IgD-negative memory B cell (primary cell): ENCODE measurements around the gene TMEM145. TPM values are rescaled to one million over a fixed set of nuclear protein-coding genes. Genes with fewer than 3 reads are reported as not detected.
A peak's percentile ranks its signal among the peaks of the same experiment; 100 is the strongest.

Experiments used
- H3K27ac Mint-ChIP-seq, 3 donors: one replicate each; pipeline ENCODE4 v1.8.0; 2020 to 2022; ENCODE audit warnings: mild to moderate bottlenecking in 3 of 3, mixed read lengths in 3 of 3, moderate library complexity in 1 of 3
- H3K27me3 Mint-ChIP-seq: one replicate; pipeline ENCODE4 v1.8.0; 2021; ENCODE audit warnings: mixed read lengths
- H3K36me3 Mint-ChIP-seq: one replicate; pipeline ENCODE4 v1.8.0; 2020; ENCODE audit warnings: mild to moderate bottlenecking, mixed read lengths
- H3K4me1 Mint-ChIP-seq, 3 donors: one replicate each; pipeline ENCODE4 v1.8.0; 2020 to 2022; ENCODE audit warnings: mixed read lengths in 3 of 3, mild to moderate bottlenecking in 1 of 3
- H3K4me3 Mint-ChIP-seq, 4 donors: one replicate each; pipeline ENCODE4 v1.8.0; 2020 to 2022; ENCODE audit warnings: mild to moderate bottlenecking in 4 of 4, mixed read lengths in 4 of 4, moderate library complexity in 3 of 4
- H3K9me3 Mint-ChIP-seq, 3 donors: one replicate each; pipeline ENCODE4 v1.8.0; 2020 to 2021; ENCODE audit warnings: mixed read lengths in 3 of 3, mild to moderate bottlenecking in 1 of 3
- polyA plus RNA-seq: library from polyadenylated mRNA; unstranded; fragments of 300-500 nt; fragmentation: Illumina TruSeq; gene quantifications from one replicate; pipeline ENCODE4 v1.2.3, GENCODE V29; 2021

The TMEM145 gene
- polyA plus RNA-seq, 1 donor from 2014 or later: not detected

DNA sequence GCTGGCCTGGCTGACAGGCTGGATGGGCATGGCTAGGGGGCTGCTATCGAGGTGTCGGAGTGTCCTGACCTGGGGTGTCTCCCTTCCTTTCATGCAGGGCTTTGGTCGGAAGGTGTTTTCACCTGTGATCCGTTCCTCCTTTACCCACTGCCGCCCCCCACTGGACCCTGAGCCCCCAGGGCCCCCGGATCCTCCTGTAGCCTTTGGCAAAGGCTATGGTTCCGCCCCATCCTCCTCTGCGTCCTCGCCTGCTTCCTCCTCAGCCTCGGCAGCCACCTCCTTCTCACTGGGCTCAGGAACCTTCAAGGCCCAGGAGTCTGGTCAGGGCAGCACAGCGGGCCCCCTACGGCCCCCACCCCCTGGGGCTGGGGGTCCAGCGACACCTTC lies 23.0 kb upstream of the TMEM145 start:
- H3K4me1 Mint-ChIP-seq: peaks cover 0 to 14% (median 12%) of the 10 kb centered on the region in 3 donors
- peaks cover 4% of the 10 kb centered on the region for H3K36me3 Mint-ChIP-seq
- H3K9me3 Mint-ChIP-seq: no peaks in the 10 kb centered on the region
- H3K27me3 Mint-ChIP-seq: no peaks in the 10 kb centered on the region
- H3K27ac Mint-ChIP-seq: peak overlapping the region in 1 of 3 donors; percentile 64
- H3K4me3 Mint-ChIP-seq: peak overlapping the region in 1 of 4 donors; percentile 51

DNA sequence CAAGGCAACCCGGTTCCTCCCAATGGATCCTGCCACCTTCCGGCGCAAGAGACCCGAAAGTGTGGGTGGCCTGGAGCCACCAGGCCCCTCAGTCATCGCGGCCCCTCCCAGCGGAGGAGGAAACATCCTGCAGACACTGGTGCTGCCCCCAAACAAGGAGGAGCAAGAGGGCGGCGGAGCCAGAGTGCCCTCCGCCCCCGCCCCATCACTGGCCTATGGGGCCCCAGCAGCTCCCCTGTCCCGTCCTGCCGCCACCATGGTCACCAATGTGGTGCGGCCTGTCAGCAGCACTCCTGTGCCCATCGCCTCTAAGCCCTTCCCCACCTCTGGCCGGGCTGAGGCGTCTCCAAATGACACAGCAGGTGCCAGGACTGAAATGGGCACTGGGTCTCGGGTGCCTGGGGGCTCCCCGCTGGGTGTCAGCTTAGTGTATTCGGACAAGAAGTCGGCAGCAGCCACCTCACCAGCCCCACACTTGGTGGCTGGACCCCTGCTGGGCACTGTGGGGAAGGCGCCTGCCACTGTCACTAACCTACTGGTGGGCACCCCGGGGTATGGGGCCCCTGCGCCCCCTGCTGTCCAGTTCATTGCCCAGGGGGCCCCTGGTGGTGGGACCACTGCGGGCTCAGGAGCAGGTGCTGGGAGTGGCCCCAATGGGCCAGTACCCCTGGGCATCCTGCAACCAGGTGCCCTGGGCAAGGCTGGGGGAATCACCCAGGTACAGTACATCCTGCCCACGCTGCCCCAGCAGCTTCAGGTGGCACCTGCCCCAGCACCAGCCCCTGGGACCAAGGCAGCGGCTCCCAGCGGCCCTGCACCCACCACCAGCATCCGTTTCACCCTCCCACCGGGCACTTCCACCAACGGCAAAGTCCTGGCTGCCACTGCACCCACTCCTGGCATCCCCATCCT lies 22.3 kb upstream of the TMEM145 start:
- H3K27me3 Mint-ChIP-seq: no peaks in the 10 kb centered on the region
- H3K9me3 Mint-ChIP-seq: no peaks in the 10 kb centered on the region
- peak overlapping the region in 1 of 4 donors; percentile 51 for H3K4me3 Mint-ChIP-seq
- peaks cover 0 to 13% (median 6%) of the 10 kb centered on the region in 3 donors for H3K4me1 Mint-ChIP-seq
- H3K36me3 Mint-ChIP-seq: peaks cover 4% of the 10 kb centered on the region
- H3K27ac Mint-ChIP-seq: peak overlapping the region in 1 of 3 donors; percentile 64

DNA sequence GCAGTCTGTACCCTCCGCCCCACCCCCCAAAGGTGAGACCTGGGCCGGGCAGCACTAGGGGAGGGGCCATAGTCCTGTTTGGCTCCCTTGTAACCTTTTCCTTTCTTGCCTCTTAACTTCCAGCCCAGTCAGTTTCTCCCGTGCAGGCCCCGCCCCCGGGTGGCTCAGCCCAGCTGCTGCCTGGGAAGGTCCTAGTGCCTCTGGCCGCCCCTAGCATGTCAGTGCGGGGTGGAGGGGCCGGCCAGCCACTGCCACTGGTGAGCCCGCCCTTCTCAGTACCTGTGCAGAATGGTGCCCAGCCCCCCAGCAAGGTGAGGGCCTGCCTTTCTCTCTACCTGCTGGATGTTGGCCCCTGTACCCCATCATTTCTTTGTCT lies 21.7 kb upstream of the TMEM145 start:
- H3K4me1 Mint-ChIP-seq: peaks cover 4 to 8% (median 5%) of the 10 kb centered on the region in 3 donors
- no peaks in the 10 kb centered on the region for H3K36me3 Mint-ChIP-seq
- H3K27me3 Mint-ChIP-seq: no peaks in the 10 kb centered on the region
- H3K4me3 Mint-ChIP-seq: peak overlapping the region in 1 of 4 donors; percentile 28
- no peaks in the 10 kb centered on the region for H3K9me3 Mint-ChIP-seq
- no peak overlapping the region for H3K27ac Mint-ChIP-seq

DNA sequence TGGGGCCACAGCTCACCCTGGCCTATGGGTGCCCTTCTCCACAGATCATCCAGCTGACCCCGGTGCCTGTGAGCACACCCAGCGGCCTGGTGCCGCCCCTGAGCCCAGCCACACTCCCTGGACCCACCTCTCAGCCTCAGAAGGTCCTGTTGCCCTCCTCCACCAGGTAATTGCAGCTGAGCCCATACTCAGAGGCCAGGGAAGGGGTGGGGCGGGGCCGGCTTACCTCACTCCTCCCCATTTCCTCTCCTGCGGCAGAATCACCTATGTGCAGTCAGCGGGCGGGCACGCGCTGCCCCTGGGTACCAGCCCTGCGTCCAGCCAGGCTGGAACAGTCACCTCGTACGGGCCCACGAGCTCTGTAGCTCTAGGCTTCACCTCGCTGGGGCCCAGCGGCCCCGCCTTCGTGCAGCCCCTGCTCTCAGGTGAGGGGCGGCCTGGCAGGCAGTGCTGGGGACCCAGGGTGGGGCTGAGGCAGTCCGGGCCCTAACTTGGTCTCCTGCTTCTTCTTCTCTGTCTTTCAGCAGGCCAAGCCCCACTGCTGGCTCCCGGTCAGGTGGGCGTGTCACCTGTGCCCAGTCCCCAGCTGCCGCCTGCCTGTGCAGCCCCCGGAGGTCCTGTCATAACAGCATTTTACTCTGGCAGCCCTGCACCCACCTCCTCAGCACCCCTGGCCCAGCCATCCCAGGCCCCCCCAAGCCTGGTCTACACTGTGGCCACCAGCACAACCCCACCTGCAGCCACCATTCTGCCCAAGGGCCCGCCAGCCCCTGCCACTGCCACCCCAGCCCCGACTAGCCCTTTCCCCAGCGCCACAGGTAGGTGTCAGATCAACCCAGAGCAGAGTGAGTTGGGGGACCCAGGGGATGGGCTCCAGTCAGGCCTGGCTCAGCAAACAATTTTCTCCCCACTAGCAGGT lies 20.8 kb upstream of the TMEM145 start:
- H3K27ac Mint-ChIP-seq: no peak overlapping the region
- H3K4me3 Mint-ChIP-seq: no peak overlapping the region
- H3K36me3 Mint-ChIP-seq: no peaks in the 10 kb centered on the region

DNA sequence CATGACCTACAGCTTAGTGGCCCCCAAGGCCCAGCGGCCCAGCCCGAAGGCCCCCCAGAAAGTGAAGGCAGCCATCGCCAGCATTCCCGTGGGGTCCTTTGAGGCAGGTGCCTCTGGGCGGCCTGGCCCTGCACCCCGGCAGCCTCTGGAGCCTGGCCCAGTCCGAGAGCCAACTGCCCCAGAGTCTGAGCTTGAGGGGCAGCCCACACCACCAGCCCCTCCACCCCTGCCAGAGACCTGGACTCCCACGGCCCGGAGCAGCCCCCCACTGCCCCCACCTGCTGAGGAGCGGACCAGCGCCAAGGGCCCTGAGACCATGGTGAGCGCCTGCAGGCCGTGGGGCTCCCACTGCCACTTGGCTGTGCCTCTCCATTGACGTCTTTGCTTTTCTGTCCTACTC lies 20.1 kb upstream of the TMEM145 start:
- no peak overlapping the region for H3K4me3 Mint-ChIP-seq
- H3K27me3 Mint-ChIP-seq: no peaks in the 10 kb centered on the region
- H3K27ac Mint-ChIP-seq: no peak overlapping the region
- no peaks in the 10 kb centered on the region for H3K36me3 Mint-ChIP-seq
- H3K4me1 Mint-ChIP-seq: peaks cover 4 to 8% (median 5%) of the 10 kb centered on the region in 3 donors
- H3K9me3 Mint-ChIP-seq: no peaks in the 10 kb centered on the region

More for the DNA sequence above, 20.8 kb upstream of the TMEM145 start:
- Mint-ChIP-seq H3K9me3 (no peaks in the 10 kb centered on the region), H3K27me3 (no peaks in the 10 kb centered on the region), H3K4me1 (peaks cover 4 to 8% (median 5%) of the 10 kb centered on the region in 3 donors)

DNA sequence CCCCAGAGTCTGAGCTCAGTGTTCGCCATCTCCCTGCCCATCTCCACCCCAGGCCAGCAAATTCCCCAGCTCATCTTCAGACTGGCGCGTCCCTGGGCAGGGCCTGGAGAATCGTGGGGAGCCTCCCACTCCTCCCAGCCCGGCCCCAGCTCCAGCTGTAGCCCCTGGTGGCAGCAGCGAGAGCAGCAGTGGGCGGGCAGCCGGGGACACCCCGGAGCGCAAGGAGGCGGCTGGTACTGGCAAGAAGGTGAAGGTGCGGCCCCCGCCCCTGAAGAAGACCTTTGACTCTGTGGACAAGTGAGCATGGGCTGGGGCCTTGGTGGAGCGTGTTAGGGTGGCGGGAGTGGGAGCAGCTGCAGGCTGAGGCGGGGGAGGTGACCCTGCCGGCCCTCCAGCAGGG lies 19.6 kb upstream of the TMEM145 start:
- H3K36me3 Mint-ChIP-seq: no peaks in the 10 kb centered on the region
- H3K4me1 Mint-ChIP-seq: peaks cover 4 to 5% (median 5%) of the 10 kb centered on the region in 3 donors
- H3K27ac Mint-ChIP-seq: no peak overlapping the region
- no peak overlapping the region for H3K4me3 Mint-ChIP-seq
- no peaks in the 10 kb centered on the region for H3K27me3 Mint-ChIP-seq
- no peaks in the 10 kb centered on the region for H3K9me3 Mint-ChIP-seq

DNA sequence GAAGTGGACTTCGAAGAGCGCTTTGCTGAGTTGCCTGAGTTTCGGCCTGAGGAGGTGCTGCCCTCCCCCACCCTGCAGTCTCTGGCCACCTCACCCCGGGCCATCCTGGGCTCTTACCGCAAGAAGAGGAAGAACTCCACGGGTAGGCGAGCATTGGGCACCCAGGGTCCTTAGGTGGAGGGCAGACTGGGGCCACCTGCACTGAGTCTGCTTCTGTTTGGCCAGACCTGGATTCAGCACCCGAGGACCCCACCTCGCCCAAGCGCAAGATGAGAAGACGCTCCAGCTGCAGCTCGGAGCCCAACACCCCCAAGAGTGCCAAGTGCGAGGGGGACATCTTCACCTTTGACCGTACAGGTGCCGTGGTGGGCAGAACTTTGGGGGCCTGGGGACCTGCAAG lies 19.2 kb upstream of the TMEM145 start:
- H3K27me3 Mint-ChIP-seq: no peaks in the 10 kb centered on the region

DNA sequence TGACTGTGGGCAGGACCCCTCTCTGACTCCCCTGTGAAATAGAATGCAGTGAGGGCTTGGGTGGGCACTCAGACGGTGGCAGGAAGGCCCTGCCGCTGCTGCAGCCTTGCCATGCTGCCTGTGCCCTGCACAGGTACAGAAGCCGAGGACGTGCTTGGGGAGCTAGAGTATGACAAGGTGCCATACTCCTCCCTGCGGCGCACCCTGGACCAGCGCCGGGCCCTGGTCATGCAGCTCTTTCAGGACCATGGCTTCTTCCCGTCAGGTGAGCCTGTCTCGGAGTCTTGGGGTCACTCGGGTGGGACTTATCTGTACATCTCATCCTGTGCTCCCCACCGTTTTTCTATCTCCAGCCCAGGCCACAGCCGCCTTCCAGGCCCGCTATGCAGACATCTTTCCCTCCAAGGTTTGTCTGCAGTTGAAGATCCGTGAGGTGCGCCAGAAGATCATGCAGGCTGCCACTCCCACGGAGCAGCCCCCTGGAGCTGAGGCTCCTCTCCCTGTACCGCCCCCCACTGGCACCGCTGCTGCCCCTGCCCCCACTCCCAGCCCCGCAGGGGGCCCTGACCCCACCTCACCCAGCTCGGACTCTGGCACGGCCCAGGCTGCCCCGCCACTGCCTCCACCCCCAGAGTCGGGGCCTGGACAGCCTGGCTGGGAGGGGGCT lies 18.5 kb upstream of the TMEM145 start:
- H3K4me3 Mint-ChIP-seq: no peak overlapping the region
- no peaks in the 10 kb centered on the region for H3K27me3 Mint-ChIP-seq
- H3K36me3 Mint-ChIP-seq: no peaks in the 10 kb centered on the region
- peaks cover 4 to 5% (median 5%) of the 10 kb centered on the region in 3 donors for H3K4me1 Mint-ChIP-seq
- peak overlapping the region in 1 of 3 donors; percentile 35 for H3K27ac Mint-ChIP-seq
- no peaks in the 10 kb centered on the region for H3K9me3 Mint-ChIP-seq

More for the DNA sequence above, 19.2 kb upstream of the TMEM145 start:
- no peaks in the 10 kb centered on the region for H3K36me3 Mint-ChIP-seq
- no peak overlapping the region for H3K27ac Mint-ChIP-seq
- no peak overlapping the region for H3K4me3 Mint-ChIP-seq
- H3K4me1 Mint-ChIP-seq: peaks cover 4 to 5% (median 5%) of the 10 kb centered on the region in 3 donors
- no peaks in the 10 kb centered on the region for H3K9me3 Mint-ChIP-seq

DNA sequence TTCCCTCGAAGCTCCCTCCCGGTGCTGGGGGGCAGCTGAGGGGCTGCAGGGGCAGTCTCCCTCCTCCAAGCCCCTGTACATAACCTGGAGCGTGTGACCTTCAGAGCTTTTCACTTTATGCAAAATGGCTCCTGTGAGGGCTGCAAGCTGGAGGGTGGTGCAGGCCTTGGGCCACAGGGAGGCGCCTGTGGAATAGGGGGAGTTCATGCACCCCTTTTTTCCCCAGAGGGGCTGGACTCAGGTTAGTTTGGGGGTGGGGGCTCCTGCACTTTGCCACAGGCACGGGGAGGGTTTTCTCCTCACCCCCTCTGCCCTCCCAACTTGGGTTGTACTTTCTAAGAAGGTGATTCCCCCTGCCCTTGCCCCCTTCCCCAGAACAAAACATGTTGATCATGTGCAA lies 17.8 kb upstream of the TMEM145 start:
- H3K27ac Mint-ChIP-seq: peak overlapping the region in 2 of 3 donors; percentile 35 to 76

DNA sequence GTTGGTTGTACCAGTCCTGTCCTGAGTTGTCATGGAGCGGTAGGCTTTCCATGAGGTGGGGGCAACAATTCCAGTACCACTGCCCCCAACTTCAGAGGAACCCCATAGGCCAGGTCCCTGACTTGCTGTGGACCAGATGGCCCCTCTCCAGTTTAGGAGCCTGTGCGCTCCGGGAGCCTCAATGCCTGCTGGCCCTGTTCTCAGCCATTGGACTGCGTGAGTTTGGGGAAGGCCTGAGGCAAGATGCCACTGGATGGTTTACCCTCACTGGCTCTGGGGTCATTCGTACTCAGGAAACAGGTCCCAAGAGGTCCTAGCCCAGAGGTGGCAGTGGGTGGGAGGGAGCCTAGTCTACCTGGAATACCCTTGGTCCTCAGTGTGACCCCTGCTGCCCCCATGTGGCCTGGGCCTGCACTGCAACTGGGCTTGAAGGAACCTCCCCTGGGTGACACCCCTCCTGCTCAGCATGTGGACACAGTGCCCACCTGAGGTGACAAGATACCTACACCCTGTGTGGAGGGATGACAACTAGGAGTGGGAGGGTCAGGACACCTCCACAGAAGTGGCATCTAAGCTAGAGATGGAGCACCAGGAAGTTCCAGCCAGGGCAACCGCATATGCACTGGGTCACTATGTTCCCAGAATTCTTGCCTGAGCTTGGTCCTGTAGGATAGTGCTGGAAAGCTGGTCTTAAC lies 17.1 kb upstream of the TMEM145 start:
- peaks cover 4 to 5% (median 5%) of the 10 kb centered on the region in 3 donors for H3K4me1 Mint-ChIP-seq
- no peaks in the 10 kb centered on the region for H3K9me3 Mint-ChIP-seq
- H3K4me3 Mint-ChIP-seq: peak overlapping the region in 1 of 4 donors; percentile 56
- peak overlapping the region in 1 of 3 donors; percentile 76 for H3K27ac Mint-ChIP-seq
- no peaks in the 10 kb centered on the region for H3K36me3 Mint-ChIP-seq
- no peaks in the 10 kb centered on the region for H3K27me3 Mint-ChIP-seq

More for the DNA sequence above, 17.8 kb upstream of the TMEM145 start:
- Mint-ChIP-seq H3K4me3 (no peak overlapping the region), H3K27me3 (no peaks in the 10 kb centered on the region), H3K4me1 (peaks cover 4 to 5% (median 5%) of the 10 kb centered on the region in 3 donors), H3K36me3 (no peaks in the 10 kb centered on the region), H3K9me3 (no peaks in the 10 kb centered on the region)

DNA sequence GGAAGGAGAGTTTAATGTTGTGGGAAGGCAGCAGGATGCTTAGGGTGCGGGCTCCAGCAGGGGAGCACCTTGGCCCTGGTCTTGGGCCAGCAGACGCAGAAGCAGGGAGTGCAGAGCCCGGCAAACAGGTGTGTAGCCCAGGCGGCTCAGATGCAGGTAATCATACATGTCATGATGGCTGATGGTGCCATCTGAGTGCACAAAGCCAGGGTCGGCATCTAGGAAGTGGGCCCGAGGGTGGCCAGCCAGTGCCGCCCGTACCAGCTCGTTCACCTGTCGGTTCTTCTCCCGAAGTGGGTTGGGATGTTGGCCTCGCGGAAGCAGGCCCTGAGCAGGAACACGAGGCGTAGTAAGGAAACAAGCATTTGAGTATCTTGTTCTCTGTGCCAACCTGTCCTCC lies 16.1 kb upstream of the TMEM145 start:
- Mint-ChIP-seq H3K4me1 (peaks cover 5 to 9% (median 8%) of the 10 kb centered on the region in 3 donors), H3K4me3 (peak overlapping the region in 1 of 4 donors; percentile 37), H3K36me3 (no peaks in the 10 kb centered on the region), H3K9me3 (no peaks in the 10 kb centered on the region), H3K27ac (peak overlapping the region in 1 of 3 donors; percentile 76), H3K27me3 (no peaks in the 10 kb centered on the region)

DNA sequence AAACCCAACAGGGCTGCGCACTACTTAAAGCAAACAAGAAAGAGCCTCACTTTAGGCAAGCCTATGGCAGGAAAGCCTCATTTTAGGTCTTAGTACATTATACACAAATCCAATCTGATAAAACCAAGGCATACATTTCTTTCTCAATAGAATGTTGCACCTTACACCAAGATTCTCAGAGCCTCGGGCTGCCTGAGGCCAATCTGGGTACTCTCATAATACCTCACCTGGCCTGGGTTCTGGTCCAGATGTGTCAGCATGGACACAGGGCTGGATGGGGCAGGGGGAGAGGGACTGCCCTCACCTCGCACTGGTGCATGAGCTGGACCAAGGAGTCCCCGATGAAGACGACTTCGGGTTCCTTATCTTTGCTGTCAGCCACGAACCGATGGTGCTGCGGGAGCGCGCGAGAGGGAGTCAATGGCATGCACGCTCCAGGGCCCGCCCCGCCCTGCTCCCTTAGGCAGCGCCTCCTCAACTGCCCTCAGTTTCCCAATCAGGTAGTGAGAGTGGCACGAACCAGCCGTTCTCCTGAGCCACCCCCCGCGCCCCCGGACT lies 11.4 kb upstream of the TMEM145 start, which contains the start of gene PRR19:
TSS of gene PRR19 (plus strand) at position 487 of the 558 bp plus-strand sequence. CDS start 7,453 bp downstream, outside the sequence.
- Mint-ChIP-seq H3K4me1 (peaks cover 6 to 15% (median 15%) of the 10 kb centered on the region in 3 donors), H3K27ac (peak within 1 kb of the TSS; percentile 41 to 86 (median 85)), H3K27me3 (no peaks in the 10 kb centered on the region), H3K36me3 (peaks cover 3% of the 10 kb centered on the region), H3K4me3 (peak within 1 kb of the TSS; percentile 78 to 95 (median 88)), H3K9me3 (no peaks in the 10 kb centered on the region)

DNA sequence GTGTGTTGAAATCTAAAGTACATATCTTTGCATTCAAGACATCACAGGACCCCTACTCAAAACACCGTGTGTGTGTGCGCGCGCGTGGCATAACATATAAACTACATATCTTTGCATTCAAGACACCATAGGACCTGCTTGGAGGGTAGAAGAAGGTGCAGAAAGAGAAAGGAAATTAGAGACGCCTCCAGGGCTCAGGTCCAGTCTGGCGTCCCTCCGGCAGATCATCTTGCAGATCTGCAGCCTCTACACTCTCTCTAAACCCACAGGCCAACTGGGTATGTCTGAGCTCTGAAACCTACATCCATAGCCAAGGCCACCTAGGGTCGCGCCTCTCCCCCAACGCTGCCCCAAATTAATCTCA lies 10.0 kb upstream of the TMEM145 start:
- Mint-ChIP-seq H3K27me3 (no peaks in the 10 kb centered on the region), H3K27ac (peak overlapping the region; percentile 41 to 86 (median 85)), H3K9me3 (no peaks in the 10 kb centered on the region), H3K4me3 (peak overlapping the region; percentile 78 to 95 (median 88)), H3K36me3 (peaks cover 3% of the 10 kb centered on the region), H3K4me1 (peaks cover 6 to 15% (median 15%) of the 10 kb centered on the region in 3 donors)
